Stomach (tissue), 4 donors: Measurements from ENCODE around the gene SLC25A23.

Experiments used
- CTCF ChIP-seq, 7 experiments: fragments of 450-650 bp in 4 of 7; fragments of 200-600 bp in 3 of 7; sonication (generic) in 3 of 7; IDR thresholded peaks; one replicate each; pipeline ENCODE4 v1.5.1; 2016 to 2019; ENCODE audit warnings: antibody characterized with exemption in 7 of 7, control low read depth in 2 of 7, mild to moderate bottlenecking in 1 of 7
- POLR2AphosphoS5 ChIP-seq, 3 donors: sonication (generic); formaldehyde crosslinking; IDR thresholded peaks; one replicate each; pipeline ENCODE4 v1.6.1; 2016; ENCODE audit warnings: antibody characterized with exemption in 3 of 3

GRCh38 chr19:6452899-6453298 is 6.7 kb downstream of the SLC25A23 start:
- TF ChIP-seq CTCF (IDR thresholded peaks at IDR 0.05) (no peak), POLR2AphosphoS5 (IDR thresholded peaks at IDR 0.05) (no peak)
